Left ventricle myocardium superior (tissue), 1 donor: ENCODE results near the gene SLC4A2. TPM values are rescaled to one million over a fixed set of nuclear protein-coding genes. Genes with fewer than 3 reads are reported as not detected.

Source experiments
- ATAC-seq: fragments of 200-7000 bp; cut with Tn5 transposase; one replicate; pipeline ENCODE4 v1.9.1; 2020; ENCODE audit warnings: mild to moderate bottlenecking, moderate library complexity
- DNase-seq: peaks from one replicate; pipeline ENCODE4 v3.0.0-alpha.2; 2020
- intact Hi-C: fragments of 100-400 bp; cut with micrococcal nuclease; formaldehyde crosslinking; loops from one replicate; pipeline ENCODE4 v1.11.0; 2022
- total RNA-seq: library from RNA; stranded (reverse); fragmentation: NEBNext Ultra II Directional; extraction: Animal tissue kit (Norgen Biotek cat#: 25700); gene quantifications from one replicate; pipeline ENCODE4 v1.2.1, GENCODE V29; 2021
- donor health status: DM: no; HTN: yes; CAD: no; lungs with severe emphysema.

Gene SLC4A2
- total RNA-seq, 1 donor from 2014 or later: 64.1 TPM

DNA sequence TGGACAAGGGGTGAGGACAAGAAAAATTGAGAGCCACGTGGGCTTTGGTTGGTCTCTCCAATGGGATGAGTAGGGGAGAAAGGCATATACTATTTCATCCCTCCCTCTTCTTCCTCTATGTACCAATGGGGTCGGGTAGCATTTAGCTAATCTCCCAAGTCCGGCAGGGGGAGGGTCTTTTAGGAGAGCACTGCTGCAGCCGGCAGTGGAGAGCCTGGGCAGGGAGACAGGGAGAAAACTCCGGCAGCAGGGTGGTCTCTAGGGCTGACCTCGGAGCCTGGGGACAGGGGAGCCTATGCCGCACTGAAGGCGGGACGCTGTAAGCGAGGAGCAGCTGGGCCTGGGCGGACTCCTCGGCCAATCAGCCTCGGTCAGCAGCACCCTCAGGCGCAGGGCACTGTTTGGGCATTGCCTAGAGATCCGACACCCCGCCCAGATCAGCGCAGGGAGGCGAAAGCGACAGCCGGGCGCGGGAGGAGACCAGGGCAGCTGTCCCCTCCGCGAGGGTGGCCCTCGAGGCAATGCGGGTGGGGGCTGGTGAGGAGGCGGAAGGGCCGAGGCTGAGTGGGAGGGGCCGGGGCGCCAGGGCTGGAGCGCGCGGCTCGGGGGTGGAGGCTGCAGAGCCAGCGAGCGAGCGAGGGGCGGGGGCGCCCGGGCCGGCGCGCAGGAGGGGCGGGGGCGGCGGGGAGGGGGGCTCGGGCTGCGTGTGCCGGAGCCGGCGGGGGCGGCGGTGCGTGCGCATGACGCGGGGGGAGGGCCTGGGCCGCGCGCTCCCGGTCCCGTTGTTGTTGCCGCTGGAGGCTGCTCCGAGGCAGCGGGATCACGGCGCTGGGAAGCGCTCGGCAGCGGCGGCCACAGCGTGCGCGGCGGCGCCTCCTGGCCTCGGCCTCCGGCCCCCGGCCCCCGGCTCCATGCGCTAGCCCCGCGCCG lies 26.6 kb downstream of the SLC4A2 start, which contains the start of gene AGAP3:
TSS of gene AGAP3 (plus strand) at position 785 of the 930 bp plus-strand sequence. CDS start 267 bp downstream, outside the sequence.
- intact Hi-C loops: no loop called here
- DNase-seq: peak; percentile 93
- ATAC-seq: peak; percentile 66

DNA sequence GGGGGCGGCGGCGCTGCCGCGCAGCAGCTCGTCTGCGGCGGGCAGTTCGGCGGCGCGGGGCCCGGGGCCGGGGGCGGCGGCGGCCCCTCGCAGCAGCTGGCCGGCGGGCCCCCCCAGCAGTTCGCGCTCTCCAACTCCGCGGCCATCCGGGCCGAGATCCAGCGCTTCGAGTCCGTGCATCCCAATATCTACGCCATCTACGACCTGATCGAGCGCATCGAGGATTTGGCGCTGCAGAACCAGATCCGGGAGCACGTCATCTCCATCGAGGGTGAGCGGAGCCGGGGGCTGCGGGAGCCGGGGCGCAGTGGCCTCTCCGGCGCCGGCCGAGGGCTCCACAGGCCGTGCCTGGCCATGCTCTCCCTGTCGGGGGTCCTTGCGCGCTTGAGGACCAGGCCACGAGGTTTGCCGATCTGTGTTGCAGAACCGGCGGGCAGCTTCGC lies 27.4 kb downstream of the SLC4A2 start:
- DNase-seq (no peak), ATAC-seq (no peak)
- intact Hi-C loops: no loop called here

GRCh38 chr7:151087245-151088018 lies 28.0 kb downstream of the SLC4A2 start:
- intact Hi-C loops: no loop called here
- DNase-seq (peak; percentile 87), ATAC-seq (peak; percentile 67)

GRCh38 chr7:151088019-151088855 lies 28.8 kb downstream of the SLC4A2 start:
- no peak for DNase-seq
- ATAC-seq: no peak
- intact Hi-C loops: no loop called here

GRCh38 chr7:151088856-151089699 lies 29.7 kb downstream of the SLC4A2 start:
- ATAC-seq: peak; percentile 47
- peak; percentile 77 for DNase-seq
- intact Hi-C loops: no loop called here

- intact Hi-C loops: no loop called here
- DNase-seq (no peak), ATAC-seq (no peak)
Observed at GRCh38 chr7:151089893-151090730, 30.7 kb downstream of the SLC4A2 start.

- intact Hi-C loops: no loop called here
- no peak for DNase-seq
- ATAC-seq: no peak
Observed at GRCh38 chr7:151091003-151091402, 31.6 kb downstream of the SLC4A2 start.

DNA sequence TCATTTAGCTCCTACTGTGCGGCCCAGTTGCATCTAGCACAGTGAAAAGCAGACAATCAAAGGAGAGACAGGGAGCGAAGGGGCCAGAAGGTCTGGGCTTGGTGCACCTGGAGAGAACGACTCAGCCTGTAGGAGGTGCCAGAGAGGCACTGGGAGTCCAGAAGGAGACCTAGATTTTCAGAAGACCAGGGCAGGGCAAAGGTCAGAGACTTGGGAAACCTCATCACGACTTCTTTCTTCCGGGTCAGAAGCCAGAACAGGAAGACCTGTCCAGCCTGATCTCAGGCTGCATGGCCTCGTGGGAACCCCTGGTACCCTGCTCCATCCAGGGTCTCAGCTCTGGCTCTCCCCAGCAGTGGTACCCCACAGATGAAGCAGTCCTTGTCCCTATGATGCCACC lies 32.0 kb downstream of the SLC4A2 start:
- no peak for ATAC-seq
- intact Hi-C loops: no loop called here
- no peak for DNase-seq

DNA sequence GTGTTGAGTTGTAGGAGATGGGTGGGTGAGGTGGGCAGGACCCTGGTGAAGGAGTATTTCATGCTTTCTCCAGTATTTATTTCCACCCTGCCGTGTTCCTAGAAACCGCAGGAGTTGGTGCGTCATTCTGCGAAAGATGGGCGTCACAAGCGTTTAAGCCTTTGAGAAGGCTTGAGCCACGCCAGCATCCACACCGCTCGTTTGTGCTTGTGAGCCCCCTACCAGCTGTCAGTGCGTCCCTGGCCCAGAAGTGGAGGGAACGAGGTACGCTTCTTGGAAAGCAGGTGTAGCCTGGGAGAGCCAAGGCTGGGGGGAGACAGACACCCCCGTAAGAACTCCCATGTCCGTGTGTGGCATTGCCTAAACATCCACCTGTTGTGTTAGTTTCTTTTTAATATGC lies 32.6 kb downstream of the SLC4A2 start:
- no peak for ATAC-seq
- intact Hi-C loops: no loop called here
- DNase-seq: no peak

DNA sequence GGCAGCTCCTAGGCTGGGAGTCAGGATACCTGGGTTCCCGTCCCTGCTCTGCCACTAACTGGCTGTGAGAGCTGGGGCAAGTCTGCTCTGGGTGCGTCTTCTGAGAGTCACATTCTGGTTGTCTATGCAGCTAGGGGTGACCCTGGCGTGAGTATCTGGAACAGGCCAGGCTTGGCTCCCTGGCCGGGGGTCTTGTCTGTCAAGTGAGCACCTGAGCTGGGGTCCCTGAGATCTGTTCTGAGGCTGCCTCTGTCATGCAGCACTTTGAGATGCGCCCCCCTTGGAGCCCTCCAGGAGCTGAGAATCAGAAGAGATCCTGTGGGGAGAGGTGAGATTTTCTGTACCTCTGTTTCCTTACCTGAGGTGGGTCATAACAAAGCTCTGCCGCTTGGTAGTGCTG lies 34.4 kb downstream of the SLC4A2 start:
- intact Hi-C loops: no loop called here
- DNase-seq (no peak), ATAC-seq (no peak)

DNA sequence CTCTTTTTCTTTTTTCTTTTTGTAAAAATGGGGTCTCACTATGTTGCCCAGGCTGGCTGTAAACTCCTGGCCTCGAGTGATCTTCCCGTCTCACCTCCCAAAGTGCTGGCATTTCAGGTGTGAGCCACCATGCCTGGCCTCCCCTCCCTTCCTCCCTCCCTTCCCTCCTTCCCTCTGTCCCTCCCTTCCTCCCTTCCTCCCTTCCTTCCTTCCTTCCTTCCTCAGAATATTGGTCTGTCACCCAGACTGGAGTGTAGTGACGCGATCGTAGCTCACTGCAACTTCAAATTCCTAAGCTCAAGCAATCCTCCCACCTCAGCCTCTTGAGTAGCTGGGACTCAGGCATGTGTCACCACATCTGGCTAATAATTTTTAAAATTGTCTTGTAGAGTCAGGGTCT lies 35.3 kb downstream of the SLC4A2 start:
- intact Hi-C loops: no loop called here
- DNase-seq (no peak), ATAC-seq (no peak)

GRCh38 chr7:151095123-151095797 lies 35.9 kb downstream of the SLC4A2 start:
- intact Hi-C loops: no loop called here
- DNase-seq: no peak
- no peak for ATAC-seq

DNA sequence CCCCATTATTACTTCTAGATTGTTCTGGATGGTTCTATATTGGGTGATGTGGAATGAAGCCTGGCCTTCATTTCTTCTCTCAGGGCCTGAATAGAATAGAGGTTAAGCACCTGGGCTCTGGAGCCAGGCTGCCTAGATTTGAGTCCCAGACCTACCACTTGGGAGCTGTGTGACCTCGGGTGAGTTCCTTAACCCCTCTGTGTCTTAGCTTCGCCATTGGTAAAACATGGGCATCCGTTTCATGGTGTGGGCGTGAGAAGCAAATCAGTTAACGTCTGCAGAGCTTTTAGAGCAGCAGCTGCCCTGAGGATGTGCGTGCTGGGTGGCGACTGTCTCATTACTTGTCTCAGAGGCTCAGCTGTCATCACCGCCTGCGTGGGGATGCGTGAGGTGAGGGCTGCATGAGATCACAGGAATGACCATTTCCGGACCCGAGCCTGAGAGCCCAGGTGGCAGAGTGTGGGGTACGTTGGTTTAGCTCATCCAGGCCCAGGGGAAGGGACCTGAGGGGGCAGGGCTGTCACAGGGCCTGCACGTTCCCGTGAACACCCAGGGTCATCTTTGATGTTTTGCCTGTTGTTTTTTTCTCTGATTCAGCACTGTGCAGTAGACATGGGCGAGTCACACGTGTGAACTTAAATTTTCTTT lies 36.6 kb downstream of the SLC4A2 start:
- ATAC-seq: no peak
- intact Hi-C loops: no loop called here
- no peak for DNase-seq

DNA sequence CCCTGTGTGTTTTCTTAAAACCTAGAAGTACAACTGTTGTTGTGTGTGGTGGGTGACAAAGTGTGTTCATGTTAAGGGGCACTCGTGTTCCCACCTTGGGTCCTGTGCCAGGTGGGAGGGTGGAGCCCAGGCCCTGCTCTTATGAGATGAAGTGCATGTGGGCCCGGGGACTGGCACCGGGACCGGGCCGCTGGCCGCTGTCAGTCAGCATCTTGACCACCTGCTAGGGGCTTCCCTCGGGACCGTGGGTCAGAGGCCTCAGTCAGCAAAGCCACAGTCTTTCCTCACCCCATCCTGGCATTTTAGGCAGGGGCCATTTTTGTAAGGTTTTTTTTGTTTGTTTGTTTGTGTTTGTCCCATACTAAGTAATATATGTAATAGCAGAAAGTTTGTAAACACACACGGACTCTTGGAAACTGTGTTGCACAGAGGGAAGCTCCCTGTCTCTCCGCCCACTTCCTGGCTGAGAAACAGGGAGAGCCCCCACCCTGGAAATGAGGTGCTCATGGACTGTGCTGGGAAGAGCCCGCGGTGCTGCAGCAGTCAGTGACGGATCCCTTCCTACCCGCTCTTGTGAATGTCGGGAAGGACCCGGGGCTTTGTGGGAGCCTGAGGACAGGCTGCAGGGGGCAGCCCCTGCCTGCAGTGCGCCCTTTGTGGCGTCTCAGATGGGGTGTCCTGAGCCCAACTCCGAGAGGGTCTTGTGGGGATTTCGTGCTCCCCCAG lies 40.3 kb downstream of the SLC4A2 start:
- intact Hi-C loops: no loop called here
- DNase-seq: peak; percentile 26
- peak; percentile 43 for ATAC-seq

GRCh38 chr7:151100921-151101320 lies 41.5 kb downstream of the SLC4A2 start:
- DNase-seq: no peak
- intact Hi-C loops: no loop called here

More at GRCh38 chr7:151100921-151101320, 41.5 kb downstream of the SLC4A2 start:
- ATAC-seq: no peak
